Liver (tissue), 9 donors: ENCODE data around the gene SOSTDC1. TPM values are rescaled to one million over a fixed set of nuclear protein-coding genes. Genes with fewer than 3 reads are reported as not detected.
A peak's percentile ranks its signal among the peaks of the same experiment; 100 is the strongest.

Source experiments
- DNase-seq: peaks from one replicate; pipeline ENCODE4 v3.0.0-alpha.2; 2017; ENCODE audit warnings: low spot score
- H3K27ac ChIP-seq, 2 donors: one replicate each; pipeline ENCODE4 v1.7.0; 2013; ENCODE audit warnings: inconsistent platforms in 2 of 2, low read length in 2 of 2, control low read depth in 1 of 2, low read depth in 1 of 2, mild to moderate bottlenecking in 1 of 2
- H3K27me3 ChIP-seq, 4 donors: one replicate each; pipeline versions ENCODE4 v1.6.1 to v1.7.0; 2013; ENCODE audit warnings: low read length in 3 of 4, inconsistent platforms in 1 of 4, mild to moderate bottlenecking in 1 of 4, moderate library complexity in 1 of 4; ENCODE audit not compliant: control insufficient read depth in 4 of 4, insufficient read depth in 4 of 4
- H3K36me3 ChIP-seq, 4 donors: one replicate each; pipeline versions ENCODE4 v1.6.1 to v1.7.0; 2013; ENCODE audit warnings: low read length in 3 of 4, mild to moderate bottlenecking in 3 of 4, low read depth in 1 of 4, moderate library complexity in 1 of 4; ENCODE audit not compliant: control insufficient read depth in 4 of 4, insufficient read depth in 3 of 4
- H3K4me1 ChIP-seq, 4 donors: one replicate each; pipeline versions ENCODE4 v1.6.1 to v1.7.0; 2013; ENCODE audit warnings: low read length in 3 of 4, mild to moderate bottlenecking in 3 of 4, moderate library complexity in 1 of 4; ENCODE audit not compliant: control insufficient read depth in 4 of 4, insufficient read depth in 4 of 4
- H3K4me3 ChIP-seq, 3 donors: one replicate each; pipeline versions ENCODE4 v1.6.1 to v1.7.0; 2013; ENCODE audit warnings: low read length in 3 of 3, control low read depth in 1 of 3, low read depth in 1 of 3, mild to moderate bottlenecking in 1 of 3
- H3K9ac ChIP-seq, 2 donors: one replicate each; pipeline ENCODE4 v1.7.0; 2013; ENCODE audit warnings: low read length in 2 of 2, mild to moderate bottlenecking in 2 of 2, moderate library complexity in 2 of 2, control low read depth in 1 of 2, low read depth in 1 of 2
- H3K9me3 ChIP-seq, 4 donors: one replicate each; pipeline versions ENCODE4 v1.6.1 to v1.7.0; 2013; ENCODE audit warnings: low read length in 3 of 4; ENCODE audit not compliant: control insufficient read depth in 4 of 4
- EGR1 ChIP-seq, 2 donors: IDR thresholded peaks; 2 replicates each; pipeline ENCODE4 v1.6.1; 2016 to 2018; ENCODE audit warnings: antibody characterized with exemption in 2 of 2, low read depth in 2 of 2
- FOXA1 ChIP-seq: IDR thresholded peaks from 2 replicates; pipeline ENCODE4 v1.6.1; 2016; ENCODE audit warnings: antibody characterized with exemption
- FOXA2 ChIP-seq: IDR thresholded peaks from 2 replicates; pipeline ENCODE4 v1.6.1; 2016; ENCODE audit warnings: antibody characterized with exemption
- GABPA ChIP-seq, 2 donors: IDR thresholded peaks in 1 of 2; conservative IDR thresholded peaks in 1 of 2; 2 replicates each; pipeline ENCODE4 v1.6.1; 2016; ENCODE audit warnings: antibody characterized with exemption in 2 of 2, mild to moderate bottlenecking in 1 of 2, moderate library complexity in 1 of 2
- HNF4A ChIP-seq, 2 donors: conservative IDR thresholded peaks; 2 replicates each; pipeline ENCODE4 v1.6.1; 2016; ENCODE audit warnings: antibody characterized with exemption in 2 of 2, mild to moderate bottlenecking in 2 of 2
- HNF4G ChIP-seq: IDR thresholded peaks from 2 replicates; pipeline ENCODE4 v1.6.1; 2016; ENCODE audit warnings: antibody characterized with exemption
- JUND ChIP-seq, 2 donors: IDR thresholded peaks; 2 replicates each; pipeline ENCODE4 v1.6.1; 2016; ENCODE audit warnings: antibody characterized with exemption in 2 of 2
- NR2F2 ChIP-seq: IDR thresholded peaks from 2 replicates; pipeline ENCODE4 v1.6.1; 2016; ENCODE audit warnings: antibody characterized with exemption
- RAD21 ChIP-seq, 2 donors: IDR thresholded peaks; 2 replicates each; pipeline ENCODE4 v1.6.1; 2016; ENCODE audit warnings: antibody characterized with exemption in 2 of 2, mild to moderate bottlenecking in 2 of 2
- RXRA ChIP-seq, 2 donors: IDR thresholded peaks; 2 replicates each; pipeline ENCODE4 v1.6.1; 2017 to 2018; ENCODE audit warnings: antibody characterized with exemption in 2 of 2, mild to moderate bottlenecking in 1 of 2
- SP1 ChIP-seq: IDR thresholded peaks from 2 replicates; pipeline ENCODE4 v1.6.1; 2018; ENCODE audit warnings: antibody characterized with exemption, mild to moderate bottlenecking
- TAF1 ChIP-seq: conservative IDR thresholded peaks from 2 replicates; pipeline ENCODE4 v1.6.1; 2016; ENCODE audit warnings: antibody characterized with exemption, mild to moderate bottlenecking
- YY1 ChIP-seq: IDR thresholded peaks from 2 replicates; pipeline ENCODE4 v1.6.1; 2016; ENCODE audit warnings: antibody characterized with exemption, mild to moderate bottlenecking
- WGBS: extraction: QIAGEN DNeasy Blood & Tissue Kit; methylation state at CpG from one replicate; pipeline ENCODE4 v1.1.7; 2013; 5-methylcytosine and 5-hydroxymethylcytosine counted together
- polyA plus RNA-seq, 2 donors: library from polyadenylated mRNA; stranded (reverse) in 1 of 2; unstranded in 1 of 2; fragments of 200-250 nt in 1 of 2; fragments of >200 nt in 1 of 2; fragmentation: Nextera tagmentation in 1 of 2; extraction: Ambion mirVana in 1 of 2; gene quantifications; one replicate each; pipeline versions ENCODE4 v1.2.1 to v1.2.3, GENCODE V29; 2013 to 2015
- total RNA-seq, 2 donors: library from RNA; depleted of rRNA; stranded (reverse); fragments of >200 nt; gene quantifications; one replicate each; pipeline ENCODE4 v1.2.3, GENCODE V29; 2014
- TF ChIP-seq, protein P1 (sequence below): IDR thresholded peaks from 2 replicates; pipeline ENCODE4 v1.6.1; 2016; ENCODE audit warnings: antibody characterized with exemption
- TF ChIP-seq, protein P2 (sequence below): IDR thresholded peaks from 2 replicates; pipeline ENCODE4 v1.6.1; 2016; ENCODE audit warnings: antibody characterized with exemption
- TF ChIP-seq, protein P3 (sequence below): fragments of 150-350 bp; IDR thresholded peaks from 2 replicates; pipeline ENCODE4 v1.5.1; 2017; ENCODE audit warnings: improper control_type of control experiment, low read depth, low read length; ENCODE audit not compliant: missing input control
- TF ChIP-seq, protein P4 (sequence below): IDR thresholded peaks from 2 replicates; pipeline ENCODE4 v1.6.1; 2016; ENCODE audit warnings: antibody characterized with exemption
- TF ChIP-seq, protein P5 (sequence below): IDR thresholded peaks from 2 replicates; pipeline ENCODE4 v1.6.1; 2016; ENCODE audit warnings: antibody characterized with exemption, mild to moderate bottlenecking
- donor health status: healthy.
- donor health status: healthy.
- donor health status: healthy.
- donor health status: healthy.
- donor health status: healthy.

Gene SOSTDC1
- total and polyA plus RNA-seq, 4 donors, result 0.05 to 0.56 (median 0.08) TPM; not detected in 1

DNA sequence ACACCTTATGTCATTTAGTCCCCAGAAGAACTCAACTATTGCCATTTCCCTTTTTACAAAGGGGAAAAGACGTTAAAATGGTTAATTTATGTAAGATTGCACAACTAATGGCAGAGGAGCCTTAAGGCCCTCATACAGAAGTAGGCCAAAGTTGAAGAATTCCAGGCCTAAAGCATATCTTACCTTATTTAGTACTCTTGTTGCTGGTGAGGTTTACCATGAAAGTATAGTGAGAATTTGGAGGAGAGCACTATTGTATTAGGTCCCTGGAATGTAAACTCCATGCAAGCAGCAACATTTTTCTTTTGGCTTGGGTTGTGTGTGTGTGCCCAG lies 43.5 kb downstream of the SOSTDC1 start:
- TF ChIP-seq SP1 (peak; percentile 17), HNF4A (conservative IDR thresholded peaks at IDR 0.05) (peak in 1 of 2 donors; percentile 12), RXRA (IDR thresholded peaks at IDR 0.05) (peak in 1 of 2 donors; percentile 18)
- TF ChIP-seq, protein P1, sequence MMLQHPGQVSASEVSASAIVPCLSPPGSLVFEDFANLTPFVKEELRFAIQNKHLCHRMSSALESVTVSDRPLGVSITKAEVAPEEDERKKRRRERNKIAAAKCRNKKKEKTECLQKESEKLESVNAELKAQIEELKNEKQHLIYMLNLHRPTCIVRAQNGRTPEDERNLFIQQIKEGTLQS, result no peak
- H3K4me3 ChIP-seq, result peak overlapping the region in 1 of 3 donors; percentile 76
- peaks cover 0 to 20% (median 16%) of the 10 kb centered on the region in 4 donors for H3K4me1 ChIP-seq
- H3K27me3 ChIP-seq, result no peaks in the 10 kb centered on the region
- no peak for DNase-seq
- no peaks in the 10 kb centered on the region for H3K36me3 ChIP-seq
- H3K9me3 ChIP-seq, result no peaks in the 10 kb centered on the region
- peak overlapping the region; percentile 67 to 81 for H3K9ac ChIP-seq
- H3K27ac ChIP-seq, result peak overlapping the region; percentile 86 to 96
- WGBS, result 12% methylated on average over 1 of the region's 1 CpG

DNA sequence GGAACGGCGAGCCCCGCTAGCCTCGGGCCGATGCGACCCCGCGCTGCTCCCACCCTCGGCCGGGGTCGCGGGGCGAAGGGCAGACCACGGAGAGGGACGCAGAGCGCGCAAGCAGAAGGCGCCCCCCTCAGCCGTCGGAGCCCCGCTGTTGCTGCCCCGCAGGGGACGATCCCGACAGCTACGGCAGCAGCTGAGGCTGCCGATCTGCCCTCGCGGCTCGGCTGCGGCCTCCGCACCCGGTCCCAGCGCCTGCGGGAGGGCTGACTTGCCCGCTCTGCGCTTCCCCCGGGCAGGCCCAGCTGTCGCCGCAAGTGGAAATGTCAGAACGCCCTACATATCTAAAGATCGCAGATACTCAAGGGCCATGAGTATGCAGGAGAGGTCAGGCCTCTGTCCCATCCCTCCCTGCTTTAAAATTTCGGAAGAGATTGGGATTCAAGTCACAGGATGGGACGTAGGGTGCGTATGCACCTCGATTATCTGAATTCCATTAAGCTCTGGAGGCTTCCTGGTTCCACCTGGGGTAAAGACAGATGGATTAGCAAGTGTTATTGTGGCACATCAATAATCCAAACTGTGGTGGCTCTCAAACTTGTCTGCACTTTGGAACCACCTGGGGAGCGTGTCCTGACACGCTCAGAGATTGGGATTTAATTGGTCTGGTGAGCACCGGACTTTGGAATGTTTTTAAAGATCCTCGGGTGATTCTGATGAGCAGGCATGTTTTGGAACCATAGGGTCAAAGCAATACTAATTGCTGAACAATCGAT lies 44.0 kb downstream of the SOSTDC1 start, which contains the start of gene CRPPA:
CRPPA (minus strand) TSS at position 206 of the 770 bp plus-strand sequence. CDS start 216 bp downstream, outside the sequence.
- Histone ChIP-seq H3K27ac (peak within 1 kb of the TSS; percentile 86 to 96), H3K4me1 (peaks cover 0 to 20% (median 16%) of the 10 kb centered on the region in 4 donors), H3K36me3 (no peaks in the 10 kb centered on the region), H3K9me3 (no peaks in the 10 kb centered on the region), H3K9ac (peak within 1 kb of the TSS; percentile 67 to 83), H3K4me3 (peak within 1 kb of the TSS; percentile 75 to 85 (median 76)), H3K27me3 (no peaks in the 10 kb centered on the region)
- WGBS, result 4% methylated on average over 50 of the region's 50 CpGs
- peak; percentile 67 for DNase-seq
- TF ChIP-seq, protein P2, sequence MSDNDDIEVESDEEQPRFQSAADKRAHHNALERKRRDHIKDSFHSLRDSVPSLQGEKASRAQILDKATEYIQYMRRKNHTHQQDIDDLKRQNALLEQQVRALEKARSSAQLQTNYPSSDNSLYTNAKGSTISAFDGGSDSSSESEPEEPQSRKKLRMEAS, result peak; percentile 74
- TF ChIP-seq HNF4G (peak; percentile 94), RAD21 (IDR thresholded peaks at IDR 0.05) (peak in 1 of 2 donors; percentile 8), FOXA2 (peak; percentile 44), TAF1 (peak; percentile 94), YY1 (peak; percentile 82), JUND (IDR thresholded peaks at IDR 0.05) (peak; percentile 19 to 68), FOXA1 (no peak), NR2F2 (no peak), SP1 (peak; percentile 95), HNF4A (conservative IDR thresholded peaks at IDR 0.05) (peak; percentile 98 to 99), RXRA (IDR thresholded peaks at IDR 0.05) (peak; percentile 82 to 84), GABPA (IDR thresholded peaks at IDR 0.05 in 1 of 2, conservative IDR thresholded peaks at IDR 0.05 in 1 of 2) (no peak), EGR1 (IDR thresholded peaks at IDR 0.05; ENCODE audit: low read depth in 2 of 2) (no peak)
- TF ChIP-seq, protein P3, sequence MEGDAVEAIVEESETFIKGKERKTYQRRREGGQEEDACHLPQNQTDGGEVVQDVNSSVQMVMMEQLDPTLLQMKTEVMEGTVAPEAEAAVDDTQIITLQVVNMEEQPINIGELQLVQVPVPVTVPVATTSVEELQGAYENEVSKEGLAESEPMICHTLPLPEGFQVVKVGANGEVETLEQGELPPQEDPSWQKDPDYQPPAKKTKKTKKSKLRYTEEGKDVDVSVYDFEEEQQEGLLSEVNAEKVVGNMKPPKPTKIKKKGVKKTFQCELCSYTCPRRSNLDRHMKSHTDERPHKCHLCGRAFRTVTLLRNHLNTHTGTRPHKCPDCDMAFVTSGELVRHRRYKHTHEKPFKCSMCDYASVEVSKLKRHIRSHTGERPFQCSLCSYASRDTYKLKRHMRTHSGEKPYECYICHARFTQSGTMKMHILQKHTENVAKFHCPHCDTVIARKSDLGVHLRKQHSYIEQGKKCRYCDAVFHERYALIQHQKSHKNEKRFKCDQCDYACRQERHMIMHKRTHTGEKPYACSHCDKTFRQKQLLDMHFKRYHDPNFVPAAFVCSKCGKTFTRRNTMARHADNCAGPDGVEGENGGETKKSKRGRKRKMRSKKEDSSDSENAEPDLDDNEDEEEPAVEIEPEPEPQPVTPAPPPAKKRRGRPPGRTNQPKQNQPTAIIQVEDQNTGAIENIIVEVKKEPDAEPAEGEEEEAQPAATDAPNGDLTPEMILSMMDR, result no peak
- TF ChIP-seq, protein P4, sequence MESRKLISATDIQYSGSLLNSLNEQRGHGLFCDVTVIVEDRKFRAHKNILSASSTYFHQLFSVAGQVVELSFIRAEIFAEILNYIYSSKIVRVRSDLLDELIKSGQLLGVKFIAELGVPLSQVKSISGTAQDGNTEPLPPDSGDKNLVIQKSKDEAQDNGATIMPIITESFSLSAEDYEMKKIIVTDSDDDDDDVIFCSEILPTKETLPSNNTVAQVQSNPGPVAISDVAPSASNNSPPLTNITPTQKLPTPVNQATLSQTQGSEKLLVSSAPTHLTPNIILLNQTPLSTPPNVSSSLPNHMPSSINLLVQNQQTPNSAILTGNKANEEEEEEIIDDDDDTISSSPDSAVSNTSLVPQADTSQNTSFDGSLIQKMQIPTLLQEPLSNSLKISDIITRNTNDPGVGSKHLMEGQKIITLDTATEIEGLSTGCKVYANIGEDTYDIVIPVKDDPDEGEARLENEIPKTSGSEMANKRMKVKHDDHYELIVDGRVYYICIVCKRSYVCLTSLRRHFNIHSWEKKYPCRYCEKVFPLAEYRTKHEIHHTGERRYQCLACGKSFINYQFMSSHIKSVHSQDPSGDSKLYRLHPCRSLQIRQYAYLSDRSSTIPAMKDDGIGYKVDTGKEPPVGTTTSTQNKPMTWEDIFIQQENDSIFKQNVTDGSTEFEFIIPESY, result peak; percentile 89
- TF ChIP-seq, protein P5, sequence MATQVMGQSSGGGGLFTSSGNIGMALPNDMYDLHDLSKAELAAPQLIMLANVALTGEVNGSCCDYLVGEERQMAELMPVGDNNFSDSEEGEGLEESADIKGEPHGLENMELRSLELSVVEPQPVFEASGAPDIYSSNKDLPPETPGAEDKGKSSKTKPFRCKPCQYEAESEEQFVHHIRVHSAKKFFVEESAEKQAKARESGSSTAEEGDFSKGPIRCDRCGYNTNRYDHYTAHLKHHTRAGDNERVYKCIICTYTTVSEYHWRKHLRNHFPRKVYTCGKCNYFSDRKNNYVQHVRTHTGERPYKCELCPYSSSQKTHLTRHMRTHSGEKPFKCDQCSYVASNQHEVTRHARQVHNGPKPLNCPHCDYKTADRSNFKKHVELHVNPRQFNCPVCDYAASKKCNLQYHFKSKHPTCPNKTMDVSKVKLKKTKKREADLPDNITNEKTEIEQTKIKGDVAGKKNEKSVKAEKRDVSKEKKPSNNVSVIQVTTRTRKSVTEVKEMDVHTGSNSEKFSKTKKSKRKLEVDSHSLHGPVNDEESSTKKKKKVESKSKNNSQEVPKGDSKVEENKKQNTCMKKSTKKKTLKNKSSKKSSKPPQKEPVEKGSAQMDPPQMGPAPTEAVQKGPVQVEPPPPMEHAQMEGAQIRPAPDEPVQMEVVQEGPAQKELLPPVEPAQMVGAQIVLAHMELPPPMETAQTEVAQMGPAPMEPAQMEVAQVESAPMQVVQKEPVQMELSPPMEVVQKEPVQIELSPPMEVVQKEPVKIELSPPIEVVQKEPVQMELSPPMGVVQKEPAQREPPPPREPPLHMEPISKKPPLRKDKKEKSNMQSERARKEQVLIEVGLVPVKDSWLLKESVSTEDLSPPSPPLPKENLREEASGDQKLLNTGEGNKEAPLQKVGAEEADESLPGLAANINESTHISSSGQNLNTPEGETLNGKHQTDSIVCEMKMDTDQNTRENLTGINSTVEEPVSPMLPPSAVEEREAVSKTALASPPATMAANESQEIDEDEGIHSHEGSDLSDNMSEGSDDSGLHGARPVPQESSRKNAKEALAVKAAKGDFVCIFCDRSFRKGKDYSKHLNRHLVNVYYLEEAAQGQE, result peak; percentile 89
- TF ChIP-seq, protein P1, result no peak
